Suprapubic skin (tissue), 3 donors: ENCODE results near the gene SEMA5A.
A peak's percentile ranks its signal among the peaks of the same experiment; 100 is the strongest.

Experiments used
- EP300 ChIP-seq: sonication (generic); formaldehyde crosslinking; IDR thresholded peaks from one replicate; pipeline ENCODE4 v1.6.1; 2017; ENCODE audit warnings: antibody characterized with exemption
- TF ChIP-seq, protein P1 (sequence below), 2 donors: fragments of 200-600 bp in 1 of 2; fragments of 450-650 bp in 1 of 2; sonication (generic) in 1 of 2; IDR thresholded peaks; one replicate each; pipeline ENCODE4 v1.5.1; 2016 to 2019; ENCODE audit warnings: antibody characterized with exemption in 2 of 2, mild to moderate bottlenecking in 1 of 2, moderate library complexity in 1 of 2

DNA sequence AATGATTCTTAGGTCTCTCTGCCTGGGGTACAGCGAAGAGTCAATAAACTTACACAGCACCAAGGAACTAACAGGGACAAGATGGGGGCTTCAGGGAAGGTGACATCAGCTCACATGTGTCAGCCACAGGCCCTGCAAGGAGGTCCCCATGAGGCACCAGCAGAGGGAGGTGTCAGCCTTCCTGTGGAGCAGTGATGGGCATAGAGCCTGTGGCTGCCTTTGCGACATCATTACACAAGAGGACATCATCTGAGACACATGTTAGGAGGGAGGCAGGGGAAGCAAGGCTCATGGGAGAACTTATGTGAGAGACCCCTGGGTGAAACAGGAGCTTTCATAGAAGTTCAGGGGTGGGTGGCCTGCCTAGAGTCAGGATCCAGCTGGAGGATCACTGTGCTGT lies 389.6 kb downstream of the SEMA5A start:
- TF ChIP-seq, protein P1, sequence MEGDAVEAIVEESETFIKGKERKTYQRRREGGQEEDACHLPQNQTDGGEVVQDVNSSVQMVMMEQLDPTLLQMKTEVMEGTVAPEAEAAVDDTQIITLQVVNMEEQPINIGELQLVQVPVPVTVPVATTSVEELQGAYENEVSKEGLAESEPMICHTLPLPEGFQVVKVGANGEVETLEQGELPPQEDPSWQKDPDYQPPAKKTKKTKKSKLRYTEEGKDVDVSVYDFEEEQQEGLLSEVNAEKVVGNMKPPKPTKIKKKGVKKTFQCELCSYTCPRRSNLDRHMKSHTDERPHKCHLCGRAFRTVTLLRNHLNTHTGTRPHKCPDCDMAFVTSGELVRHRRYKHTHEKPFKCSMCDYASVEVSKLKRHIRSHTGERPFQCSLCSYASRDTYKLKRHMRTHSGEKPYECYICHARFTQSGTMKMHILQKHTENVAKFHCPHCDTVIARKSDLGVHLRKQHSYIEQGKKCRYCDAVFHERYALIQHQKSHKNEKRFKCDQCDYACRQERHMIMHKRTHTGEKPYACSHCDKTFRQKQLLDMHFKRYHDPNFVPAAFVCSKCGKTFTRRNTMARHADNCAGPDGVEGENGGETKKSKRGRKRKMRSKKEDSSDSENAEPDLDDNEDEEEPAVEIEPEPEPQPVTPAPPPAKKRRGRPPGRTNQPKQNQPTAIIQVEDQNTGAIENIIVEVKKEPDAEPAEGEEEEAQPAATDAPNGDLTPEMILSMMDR (IDR thresholded peaks at IDR 0.05) = peak in 1 of 2 donors; percentile 20
- TF ChIP-seq EP300 = no peak
